GM23338 (cell line): ENCODE measurements around the gene HS3ST6. TPM values are rescaled to one million over a fixed set of nuclear protein-coding genes. Genes with fewer than 3 reads are reported as not detected.

ENCODE experiments used
- ATAC-seq: fragments of 200-7000 bp; cut with Tn5 transposase; 3 replicates; pipeline ENCODE4 v1.9.1; 2020
- DNase-seq: peaks from one replicate; pipeline ENCODE4 v3.0.0-alpha.2; 2015; ENCODE audit warnings: low spot score
- H2AFZ ChIP-seq: fragments of 200-600 bp; sonication (generic); 2 replicates; pipeline ENCODE4 v1.8.0; 2016; ENCODE audit warnings: antibody characterized with exemption, mild to moderate bottlenecking, moderate library complexity
- H3F3A ChIP-seq: fragments of 200-600 bp; sonication (generic); replicated peaks from 2 replicates; pipeline ENCODE4 v1.8.0; 2017; ENCODE audit warnings: antibody characterized with exemption, mixed run types, low read depth
- H3K27ac ChIP-seq: fragments of 200-600 bp; sonication (generic); 2 replicates; pipeline ENCODE4 v1.6.1; 2016; ENCODE audit warnings: low read depth
- H3K27me3 ChIP-seq: fragments of 200-600 bp; sonication (generic); 2 replicates; pipeline ENCODE4 v1.8.0; 2016; ENCODE audit warnings: mild to moderate bottlenecking, mixed run types, moderate library complexity; ENCODE audit not compliant: insufficient read depth
- H3K36me3 ChIP-seq: fragments of 200-600 bp; sonication (generic); 2 replicates; pipeline ENCODE4 v1.8.0; 2016; ENCODE audit warnings: mild to moderate bottlenecking; ENCODE audit not compliant: insufficient read depth
- H3K4me1 ChIP-seq: fragments of 200-600 bp; sonication (generic); 2 replicates; pipeline ENCODE4 v1.8.0; 2016; ENCODE audit warnings: mild to moderate bottlenecking, moderate library complexity; ENCODE audit not compliant: insufficient read depth
- H3K4me2 ChIP-seq: fragments of 200-600 bp; sonication (generic); 2 replicates; pipeline ENCODE4 v1.7.1; 2017; ENCODE audit warnings: mixed run types
- H3K4me3 ChIP-seq: fragments of 200-600 bp; sonication (generic); 2 replicates; pipeline ENCODE4 v1.6.1; 2016; ENCODE audit warnings: mixed run types
- H3K79me2 ChIP-seq: fragments of 200-600 bp; sonication (generic); replicated peaks from 2 replicates; pipeline ENCODE4 v1.8.0; 2017; ENCODE audit warnings: mild to moderate bottlenecking; ENCODE audit not compliant: insufficient read depth
- H3K9me2 ChIP-seq: fragments of 200-600 bp; sonication (generic); 2 replicates; pipeline ENCODE4 v1.8.0; 2017; ENCODE audit not compliant: insufficient read depth
- H4K20me1 ChIP-seq: fragments of 200-600 bp; sonication (generic); replicated peaks from 2 replicates; pipeline ENCODE4 v1.8.0; 2017; ENCODE audit warnings: mild to moderate bottlenecking; ENCODE audit not compliant: insufficient read depth
- H3K27ac Mint-ChIP-seq: 2 replicates; pipeline ENCODE4 v1.8.0; 2020; ENCODE audit warnings: inconsistent platforms, mild to moderate bottlenecking, moderate library complexity, mixed read lengths
- H3K27me3 Mint-ChIP-seq: 3 replicates; pipeline ENCODE4 v1.8.0; 2022; ENCODE audit warnings: low read depth, mild to moderate bottlenecking, moderate library complexity, mixed read lengths, inconsistent platforms; ENCODE audit not compliant: insufficient read depth, poor library complexity
- H3K36me3 Mint-ChIP-seq: 3 replicates; pipeline ENCODE4 v1.8.0; 2021; ENCODE audit warnings: low read depth, mild to moderate bottlenecking, inconsistent platforms, moderate library complexity, mixed read lengths
- H3K4me1 Mint-ChIP-seq: 3 replicates; pipeline ENCODE4 v1.8.0; 2020; ENCODE audit warnings: mild to moderate bottlenecking, inconsistent platforms, mixed read lengths
- H3K4me3 Mint-ChIP-seq: 3 replicates; pipeline ENCODE4 v1.8.0; 2021; ENCODE audit warnings: moderate library complexity, mild to moderate bottlenecking, inconsistent platforms, mixed read lengths
- H3K9me3 Mint-ChIP-seq: 3 replicates; pipeline ENCODE4 v1.8.0; 2020; ENCODE audit warnings: moderate library complexity, mild to moderate bottlenecking, inconsistent platforms, mixed read lengths
- CTCF ChIP-seq, 2 experiments: fragments of 200-600 bp in 1 of 2; sonication (generic) in 1 of 2; conservative IDR thresholded peaks; 2 replicates each; pipeline versions ENCODE4 v1.5.1 to v1.6.1; 2016 to 2017; ENCODE audit warnings: antibody characterized with exemption in 2 of 2, low read depth in 2 of 2, mild to moderate bottlenecking in 2 of 2, moderate library complexity in 1 of 2
- EZH2 ChIP-seq: fragments of 200-600 bp; sonication (generic); IDR thresholded peaks from one replicate; pipeline ENCODE4 v1.8.0; 2017; ENCODE audit warnings: antibody characterized with exemption, mild to moderate bottlenecking, low read depth; ENCODE audit not compliant: unreplicated experiment
- EZH2phosphoT487 ChIP-seq: fragments of 200-600 bp; sonication (generic); IDR thresholded peaks from one replicate; pipeline ENCODE4 v1.8.1; 2018; ENCODE audit warnings: antibody characterized with exemption; ENCODE audit not compliant: unreplicated experiment
- JUNB ChIP-seq: IDR thresholded peaks from one replicate; pipeline ENCODE4 v1.6.1; 2016; ENCODE audit warnings: antibody characterized with exemption; ENCODE audit not compliant: unreplicated experiment
- NANOG ChIP-seq: IDR thresholded peaks from 2 replicates; pipeline ENCODE4 v1.6.1; 2016; ENCODE audit warnings: antibody characterized with exemption, borderline replicate concordance
- STAT1 ChIP-seq: IDR thresholded peaks from one replicate; pipeline ENCODE4 v1.6.1; 2016; ENCODE audit warnings: antibody characterized with exemption; ENCODE audit not compliant: unreplicated experiment
- ZNF114 ChIP-seq: fragments of 250-450 bp; sonication (Bioruptor Pico); IDR thresholded peaks from 2 replicates; pipeline ENCODE4 v1.5.0; 2020; ENCODE audit warnings: mild to moderate bottlenecking, moderate library complexity
- polyA plus RNA-seq: library from polyadenylated mRNA; unstranded; fragments of >200 nt; fragmentation: Nextera tagmentation; extraction: Ambion mirVana; gene quantifications from 2 replicates; pipeline ENCODE4 v1.2.1, GENCODE V29; 2016
- total RNA-seq: library from RNA; depleted of rRNA; stranded (reverse); fragments of >200 nt; shearing (Covaris generic); gene quantifications from 2 replicates; pipeline ENCODE4 v1.2.3, GENCODE V29; 2014
- TF ChIP-seq, protein P1 (sequence below): fragments of 250-450 bp; sonication (Bioruptor Pico); IDR thresholded peaks from 2 replicates; pipeline ENCODE4 v1.5.0; 2020; ENCODE audit warnings: mild to moderate bottlenecking, moderate library complexity
- TF ChIP-seq, protein P2 (sequence below): IDR thresholded peaks from 2 replicates; pipeline ENCODE4 v1.6.1; 2016; ENCODE audit warnings: antibody characterized with exemption

The HS3ST6 gene
- total and polyA plus RNA-seq, 2 experiments from 2014 or later, result 0.21 TPM; not detected in 1

DNA sequence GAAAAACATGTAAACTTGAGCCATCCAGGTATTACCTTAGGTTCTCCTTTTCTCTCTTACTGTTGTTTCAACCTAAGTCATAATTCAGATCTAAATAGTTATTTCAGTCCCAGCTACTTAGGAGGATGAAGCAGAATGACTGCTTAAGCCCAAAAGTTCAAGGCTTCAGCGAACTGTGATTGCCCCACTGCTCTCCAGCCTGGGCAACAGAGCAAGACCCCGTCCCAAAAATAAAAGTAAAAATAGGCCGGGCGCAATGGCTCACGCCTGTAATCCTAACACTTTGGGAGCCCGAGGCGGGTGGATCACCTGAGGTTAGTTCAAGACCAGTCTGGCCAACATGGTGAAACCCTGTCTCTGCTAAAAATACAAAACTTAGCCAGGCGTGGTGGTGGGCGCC lies 55.8 kb downstream of the HS3ST6 start (continued):
- TF ChIP-seq, protein P1, sequence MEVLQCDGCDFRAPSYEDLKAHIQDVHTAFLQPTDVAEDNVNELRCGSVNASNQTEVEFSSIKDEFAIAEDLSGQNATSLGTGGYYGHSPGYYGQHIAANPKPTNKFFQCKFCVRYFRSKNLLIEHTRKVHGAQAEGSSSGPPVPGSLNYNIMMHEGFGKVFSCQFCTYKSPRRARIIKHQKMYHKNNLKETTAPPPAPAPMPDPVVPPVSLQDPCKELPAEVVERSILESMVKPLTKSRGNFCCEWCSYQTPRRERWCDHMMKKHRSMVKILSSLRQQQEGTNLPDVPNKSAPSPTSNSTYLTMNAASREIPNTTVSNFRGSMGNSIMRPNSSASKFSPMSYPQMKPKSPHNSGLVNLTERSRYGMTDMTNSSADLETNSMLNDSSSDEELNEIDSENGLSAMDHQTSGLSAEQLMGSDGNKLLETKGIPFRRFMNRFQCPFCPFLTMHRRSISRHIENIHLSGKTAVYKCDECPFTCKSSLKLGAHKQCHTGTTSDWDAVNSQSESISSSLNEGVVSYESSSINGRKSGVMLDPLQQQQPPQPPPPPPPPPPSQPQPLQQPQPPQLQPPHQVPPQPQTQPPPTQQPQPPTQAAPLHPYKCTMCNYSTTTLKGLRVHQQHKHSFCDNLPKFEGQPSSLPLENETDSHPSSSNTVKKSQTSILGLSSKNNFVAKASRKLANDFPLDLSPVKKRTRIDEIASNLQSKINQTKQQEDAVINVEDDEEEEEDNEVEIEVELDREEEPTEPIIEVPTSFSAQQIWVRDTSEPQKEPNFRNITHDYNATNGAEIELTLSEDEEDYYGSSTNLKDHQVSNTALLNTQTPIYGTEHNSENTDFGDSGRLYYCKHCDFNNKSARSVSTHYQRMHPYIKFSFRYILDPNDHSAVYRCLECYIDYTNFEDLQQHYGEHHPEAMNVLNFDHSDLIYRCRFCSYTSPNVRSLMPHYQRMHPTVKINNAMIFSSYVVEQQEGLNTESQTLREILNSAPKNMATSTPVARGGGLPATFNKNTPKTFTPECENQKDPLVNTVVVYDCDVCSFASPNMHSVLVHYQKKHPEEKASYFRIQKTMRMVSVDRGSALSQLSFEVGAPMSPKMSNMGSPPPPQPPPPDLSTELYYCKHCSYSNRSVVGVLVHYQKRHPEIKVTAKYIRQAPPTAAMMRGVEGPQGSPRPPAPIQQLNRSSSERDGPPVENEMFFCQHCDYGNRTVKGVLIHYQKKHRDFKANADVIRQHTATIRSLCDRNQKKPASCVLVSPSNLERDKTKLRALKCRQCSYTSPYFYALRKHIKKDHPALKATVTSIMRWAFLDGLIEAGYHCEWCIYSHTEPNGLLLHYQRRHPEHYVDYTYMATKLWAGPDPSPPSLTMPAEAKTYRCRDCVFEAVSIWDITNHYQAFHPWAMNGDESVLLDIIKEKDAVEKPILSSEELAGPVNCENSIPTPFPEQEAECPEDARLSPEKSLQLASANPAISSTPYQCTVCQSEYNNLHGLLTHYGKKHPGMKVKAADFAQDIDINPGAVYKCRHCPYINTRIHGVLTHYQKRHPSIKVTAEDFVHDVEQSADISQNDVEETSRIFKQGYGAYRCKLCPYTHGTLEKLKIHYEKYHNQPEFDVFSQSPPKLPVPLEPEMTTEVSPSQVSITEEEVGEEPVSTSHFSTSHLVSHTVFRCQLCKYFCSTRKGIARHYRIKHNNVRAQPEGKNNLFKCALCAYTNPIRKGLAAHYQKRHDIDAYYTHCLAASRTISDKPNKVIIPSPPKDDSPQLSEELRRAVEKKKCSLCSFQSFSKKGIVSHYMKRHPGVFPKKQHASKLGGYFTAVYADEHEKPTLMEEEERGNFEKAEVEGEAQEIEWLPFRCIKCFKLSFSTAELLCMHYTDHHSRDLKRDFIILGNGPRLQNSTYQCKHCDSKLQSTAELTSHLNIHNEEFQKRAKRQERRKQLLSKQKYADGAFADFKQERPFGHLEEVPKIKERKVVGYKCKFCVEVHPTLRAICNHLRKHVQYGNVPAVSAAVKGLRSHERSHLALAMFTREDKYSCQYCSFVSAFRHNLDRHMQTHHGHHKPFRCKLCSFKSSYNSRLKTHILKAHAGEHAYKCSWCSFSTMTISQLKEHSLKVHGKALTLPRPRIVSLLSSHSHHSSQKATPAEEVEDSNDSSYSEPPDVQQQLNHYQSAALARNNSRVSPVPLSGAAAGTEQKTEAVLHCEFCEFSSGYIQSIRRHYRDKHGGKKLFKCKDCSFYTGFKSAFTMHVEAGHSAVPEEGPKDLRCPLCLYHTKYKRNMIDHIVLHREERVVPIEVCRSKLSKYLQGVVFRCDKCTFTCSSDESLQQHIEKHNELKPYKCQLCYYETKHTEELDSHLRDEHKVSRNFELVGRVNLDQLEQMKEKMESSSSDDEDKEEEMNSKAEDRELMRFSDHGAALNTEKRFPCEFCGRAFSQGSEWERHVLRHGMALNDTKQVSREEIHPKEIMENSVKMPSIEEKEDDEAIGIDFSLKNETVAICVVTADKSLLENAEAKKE (CRISPR knock-in tag), result no peak
- TF ChIP-seq, protein P2, sequence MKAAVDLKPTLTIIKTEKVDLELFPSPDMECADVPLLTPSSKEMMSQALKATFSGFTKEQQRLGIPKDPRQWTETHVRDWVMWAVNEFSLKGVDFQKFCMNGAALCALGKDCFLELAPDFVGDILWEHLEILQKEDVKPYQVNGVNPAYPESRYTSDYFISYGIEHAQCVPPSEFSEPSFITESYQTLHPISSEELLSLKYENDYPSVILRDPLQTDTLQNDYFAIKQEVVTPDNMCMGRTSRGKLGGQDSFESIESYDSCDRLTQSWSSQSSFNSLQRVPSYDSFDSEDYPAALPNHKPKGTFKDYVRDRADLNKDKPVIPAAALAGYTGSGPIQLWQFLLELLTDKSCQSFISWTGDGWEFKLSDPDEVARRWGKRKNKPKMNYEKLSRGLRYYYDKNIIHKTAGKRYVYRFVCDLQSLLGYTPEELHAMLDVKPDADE, result no peak

DNA sequence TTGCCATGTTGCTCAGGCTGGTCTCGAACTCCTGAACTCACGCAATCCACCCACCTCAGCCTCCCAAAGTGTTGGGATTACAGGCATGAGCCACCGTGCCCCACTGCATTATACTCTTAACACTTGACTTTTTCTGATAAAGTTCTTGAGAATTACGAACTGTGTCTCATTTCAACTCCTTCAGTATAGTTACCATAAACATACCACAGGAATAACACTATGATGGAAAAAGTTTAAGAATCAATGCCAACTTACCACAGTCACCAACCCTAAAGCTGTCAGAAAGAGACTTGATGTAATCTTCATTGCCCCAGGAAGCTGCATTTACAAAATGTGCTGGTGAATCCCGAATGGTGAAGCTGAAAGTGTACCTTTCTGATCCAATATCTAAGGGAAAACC lies 56.5 kb downstream of the HS3ST6 start:
- Histone ChIP-seq H3K4me1 (no peaks in the 10 kb centered on the region), H3K36me3 (no peaks in the 10 kb centered on the region), H3K9me2 (no peaks in the 10 kb centered on the region), H3K4me2 (no peak overlapping the region), H3K27me3 (no peaks in the 10 kb centered on the region), H3K27ac (no peak overlapping the region), H2AFZ (no peak overlapping the region), H3K4me3 (no peak overlapping the region), H4K20me1 (no peaks in the 10 kb centered on the region), H3F3A (no peaks in the 10 kb centered on the region), H3K79me2 (no peaks in the 10 kb centered on the region)
- ATAC-seq (no peak), DNase-seq (no peak)
- H3K36me3 Mint-ChIP-seq, result no peaks in the 10 kb centered on the region
- H3K27me3 Mint-ChIP-seq, result peaks cover 16% of the 10 kb centered on the region
- no peaks in the 10 kb centered on the region for H3K4me1 Mint-ChIP-seq
- no peaks in the 10 kb centered on the region for H3K9me3 Mint-ChIP-seq
- no peak overlapping the region for H3K4me3 Mint-ChIP-seq
- no peak overlapping the region for H3K27ac Mint-ChIP-seq
- TF ChIP-seq CTCF (conservative IDR thresholded peaks at IDR 0.05; ENCODE audit: low read depth in 2 of 2) (no peak), STAT1 (no peak), NANOG (no peak), ZNF114 (CRISPR knock-in tag) (no peak), EZH2 (no peak), EZH2phosphoT487 (no peak), JUNB (no peak)
- TF ChIP-seq, protein P2, result no peak
